D341Med (cell line): ENCODE measurements around the gene MGMT.

ENCODE experiments used
- DNase-seq: peaks from one replicate; pipeline ENCODE4 v3.0.0; 2012; ENCODE audit warnings: low spot score

Gene MGMT

DNA sequence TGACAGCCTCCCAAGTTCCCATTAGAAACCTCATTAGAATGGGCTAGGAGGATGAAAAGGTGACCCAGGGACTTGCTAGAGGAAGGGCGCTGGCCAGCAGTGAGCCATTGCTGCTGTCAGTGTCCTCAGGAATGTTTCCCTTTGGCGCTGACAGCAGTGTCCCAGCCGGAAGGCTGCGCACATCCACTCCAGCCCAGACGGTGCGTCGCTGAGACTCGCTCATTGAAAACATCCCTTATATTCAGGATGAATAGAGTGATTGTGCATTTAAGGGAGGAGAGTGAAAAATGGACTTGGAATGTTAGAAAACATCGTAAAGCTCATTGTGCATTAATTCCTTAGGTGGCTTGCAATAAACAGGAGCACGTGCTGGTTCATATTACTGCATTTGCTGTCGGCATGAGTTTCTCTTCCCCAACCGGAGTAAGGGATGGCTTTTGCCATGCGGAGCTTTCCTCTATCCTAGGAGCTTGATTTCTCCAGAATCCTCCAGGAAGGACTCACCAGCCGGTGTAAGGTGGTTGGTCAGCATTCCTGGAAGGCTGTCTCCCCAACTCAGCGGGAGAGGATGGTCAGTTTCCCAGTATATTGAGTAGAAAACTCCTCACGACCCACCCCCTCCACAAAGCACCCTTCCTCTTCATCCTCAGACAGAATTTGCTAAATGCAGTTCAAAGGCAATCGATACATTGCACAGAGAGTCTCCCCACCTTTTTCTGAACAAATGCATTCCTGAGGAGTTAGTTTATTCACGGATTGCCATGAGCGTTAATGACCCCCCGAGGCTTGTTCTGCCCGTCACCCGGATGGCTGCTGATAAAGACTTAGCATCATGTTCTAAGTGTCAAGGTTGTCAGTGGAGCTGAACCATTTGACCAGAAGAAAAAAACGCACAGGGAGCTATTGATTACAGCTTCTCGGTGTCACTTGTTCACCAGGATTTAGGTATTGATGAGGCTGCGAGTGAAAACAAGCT, 295.2 kb downstream of the MGMT start:
- no peak for DNase-seq

- no peak for DNase-seq
Measured at GRCh38 chr10:129764011-129764900, 297.2 kb downstream of the MGMT start.

GRCh38 chr10:129764901-129765663, 298.0 kb downstream of the MGMT start:
- DNase-seq, result no peak

- DNase-seq, result no peak
Measured at GRCh38 chr10:129765664-129766550, 298.9 kb downstream of the MGMT start.

DNA sequence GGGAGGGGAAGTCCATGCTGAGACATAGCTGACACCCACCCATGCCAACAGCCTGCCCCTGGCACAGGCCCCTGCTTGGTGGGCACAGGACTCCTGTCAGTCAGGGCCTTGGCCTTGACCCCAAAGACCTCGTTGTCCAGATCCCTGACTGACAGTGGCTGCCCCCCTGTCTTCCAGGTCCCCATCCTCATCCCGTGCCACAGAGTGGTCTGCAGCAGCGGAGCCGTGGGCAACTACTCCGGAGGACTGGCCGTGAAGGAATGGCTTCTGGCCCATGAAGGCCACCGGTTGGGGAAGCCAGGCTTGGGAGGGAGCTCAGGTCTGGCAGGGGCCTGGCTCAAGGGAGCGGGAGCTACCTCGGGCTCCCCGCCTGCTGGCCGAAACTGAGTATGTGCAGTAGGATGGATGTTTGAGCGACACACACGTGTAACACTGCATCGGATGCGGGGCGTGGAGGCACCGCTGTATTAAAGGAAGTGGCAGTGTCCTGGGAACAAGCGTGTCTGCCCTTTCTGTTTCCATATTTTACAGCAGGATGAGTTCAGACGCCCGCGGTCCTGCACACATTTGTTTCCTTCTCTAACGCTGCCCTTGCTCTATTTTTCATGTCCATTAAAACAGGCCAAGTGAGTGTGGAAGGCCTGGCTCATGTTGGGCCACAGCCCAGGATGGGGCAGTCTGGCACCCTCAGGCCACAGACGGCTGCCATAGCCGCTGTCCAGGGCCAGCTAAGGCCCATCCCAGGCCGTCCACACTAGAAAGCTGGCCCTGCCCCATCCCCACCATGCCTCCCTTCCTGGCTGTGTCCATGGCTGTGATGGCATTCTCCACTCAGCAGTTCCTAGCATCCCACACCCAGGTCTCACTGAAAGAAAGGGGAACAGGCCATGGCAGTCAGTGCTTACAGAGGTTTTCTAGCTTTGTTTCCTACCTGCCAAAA, 299.8 kb downstream of the MGMT start:
- no peak for DNase-seq

- no peak for DNase-seq
Measured at GRCh38 chr10:129767751-129768150, 300.7 kb downstream of the MGMT start.

GRCh38 chr10:129768437-129769355, 301.7 kb downstream of the MGMT start:
- DNase-seq, result peak; percentile 70

DNA sequence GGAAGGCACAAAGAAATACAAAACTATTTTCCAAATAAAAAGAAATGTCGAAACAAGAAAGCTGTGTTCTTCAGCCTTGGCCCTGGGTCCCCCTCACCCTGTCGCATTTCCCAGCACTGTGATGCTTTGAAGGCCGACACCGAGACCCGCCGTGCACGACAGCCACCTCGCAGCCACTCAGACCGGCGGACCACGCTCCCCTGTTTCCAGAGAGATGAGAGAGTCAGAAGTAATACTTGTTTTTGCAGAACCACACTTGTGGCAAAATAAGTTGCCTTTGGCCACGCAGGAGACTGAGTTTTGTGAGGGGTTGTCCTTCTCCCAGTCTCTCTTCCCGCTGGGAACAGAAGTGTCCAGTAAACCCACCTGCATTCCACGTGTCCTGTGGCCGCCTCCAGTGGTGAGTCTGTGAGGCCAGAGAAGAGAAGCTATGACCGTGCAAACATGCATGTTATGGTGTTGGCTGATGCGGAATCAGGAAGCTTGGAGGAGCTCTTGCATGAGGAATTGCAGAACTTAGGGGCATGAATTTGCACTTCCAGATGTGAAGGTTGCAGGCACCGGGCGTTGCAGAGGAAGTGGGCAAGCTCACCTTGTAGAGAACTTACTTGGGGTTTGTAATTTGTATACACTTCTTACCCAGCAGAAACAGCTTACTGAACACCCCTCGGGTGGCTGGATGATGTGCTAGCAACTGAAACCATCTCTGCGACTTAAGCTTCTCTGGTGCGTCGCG, 302.5 kb downstream of the MGMT start:
- DNase-seq, result no peak

GRCh38 chr10:129770286-129770685, 303.2 kb downstream of the MGMT start:
- DNase-seq, result no peak

DNA sequence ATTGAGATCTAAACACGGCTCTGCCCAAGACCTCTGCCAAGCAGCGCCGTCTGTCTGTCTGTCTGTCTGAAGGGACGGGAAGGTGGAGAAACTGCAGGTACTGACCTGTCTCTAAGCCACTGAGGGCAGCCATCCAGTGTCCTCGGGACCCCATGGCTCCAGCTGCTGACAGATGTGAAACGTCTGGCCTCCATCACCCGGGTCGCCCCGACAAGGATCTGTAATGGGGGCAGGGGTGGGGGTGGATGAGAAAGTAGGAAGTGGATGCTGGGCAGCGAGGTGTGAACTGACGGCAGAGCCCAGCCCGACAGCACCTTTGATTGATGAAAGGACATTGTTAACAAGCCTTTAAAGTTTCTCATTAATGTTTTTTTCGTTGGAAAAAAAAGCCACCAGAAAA, 304.0 kb downstream of the MGMT start:
- DNase-seq, result no peak

- no peak for DNase-seq
Measured at GRCh38 chr10:129771576-129771975, 304.5 kb downstream of the MGMT start.

DNA sequence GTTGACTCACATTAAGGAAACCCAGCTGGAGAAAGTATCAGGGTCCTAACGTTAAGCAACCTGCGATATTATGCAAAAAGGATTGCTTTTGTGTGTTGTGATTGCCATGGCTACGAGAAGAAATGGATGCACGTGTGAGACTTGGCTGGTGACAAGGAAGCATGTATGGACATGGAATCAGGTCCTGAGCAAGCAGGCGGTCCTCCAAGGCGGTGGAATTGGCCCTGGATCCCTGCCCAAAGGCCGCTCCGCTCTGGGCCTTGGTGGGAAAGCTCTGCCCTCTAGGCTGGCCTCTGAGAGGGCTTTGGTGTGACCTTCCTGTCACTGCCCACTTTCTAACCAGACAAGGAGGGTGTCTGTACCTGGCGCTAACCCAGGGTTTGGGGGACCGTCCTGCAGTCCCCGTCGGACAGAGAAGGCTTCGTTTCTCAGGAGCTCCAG, 305.0 kb downstream of the MGMT start:
- no peak for DNase-seq

GRCh38 chr10:129772468-129773358, 305.7 kb downstream of the MGMT start:
- no peak for DNase-seq

DNA sequence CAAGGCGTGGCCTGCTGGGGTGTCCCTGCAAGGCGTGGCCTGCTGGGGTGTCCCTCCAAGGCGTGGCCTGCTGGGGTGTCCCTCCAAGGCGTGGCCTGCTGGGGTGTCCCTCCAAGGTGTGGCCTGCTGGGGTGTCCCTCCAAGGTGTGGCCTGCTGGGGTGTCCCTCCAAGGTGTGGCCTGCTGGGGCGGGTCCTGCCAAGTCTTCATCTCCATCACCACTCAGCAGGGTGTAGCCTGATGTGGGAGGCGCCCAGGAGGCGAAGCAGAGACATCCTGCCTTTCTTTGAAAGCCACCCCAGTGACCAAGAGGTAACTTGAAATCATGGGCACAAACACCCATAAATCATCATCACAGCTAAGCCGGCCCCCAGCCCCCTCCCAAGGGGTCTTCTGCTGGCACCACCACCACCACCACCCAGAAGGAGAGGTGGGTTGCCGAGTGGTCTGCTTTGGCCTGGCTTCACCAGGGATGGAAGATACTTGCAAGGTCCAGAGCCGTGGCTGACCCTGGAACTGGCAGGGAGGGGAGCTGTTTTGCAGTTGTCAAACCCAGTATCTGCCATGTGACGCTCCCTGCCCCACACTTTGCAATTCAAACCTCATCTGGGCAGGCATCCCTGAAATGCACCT, 306.4 kb downstream of the MGMT start:
- DNase-seq, result no peak

DNA sequence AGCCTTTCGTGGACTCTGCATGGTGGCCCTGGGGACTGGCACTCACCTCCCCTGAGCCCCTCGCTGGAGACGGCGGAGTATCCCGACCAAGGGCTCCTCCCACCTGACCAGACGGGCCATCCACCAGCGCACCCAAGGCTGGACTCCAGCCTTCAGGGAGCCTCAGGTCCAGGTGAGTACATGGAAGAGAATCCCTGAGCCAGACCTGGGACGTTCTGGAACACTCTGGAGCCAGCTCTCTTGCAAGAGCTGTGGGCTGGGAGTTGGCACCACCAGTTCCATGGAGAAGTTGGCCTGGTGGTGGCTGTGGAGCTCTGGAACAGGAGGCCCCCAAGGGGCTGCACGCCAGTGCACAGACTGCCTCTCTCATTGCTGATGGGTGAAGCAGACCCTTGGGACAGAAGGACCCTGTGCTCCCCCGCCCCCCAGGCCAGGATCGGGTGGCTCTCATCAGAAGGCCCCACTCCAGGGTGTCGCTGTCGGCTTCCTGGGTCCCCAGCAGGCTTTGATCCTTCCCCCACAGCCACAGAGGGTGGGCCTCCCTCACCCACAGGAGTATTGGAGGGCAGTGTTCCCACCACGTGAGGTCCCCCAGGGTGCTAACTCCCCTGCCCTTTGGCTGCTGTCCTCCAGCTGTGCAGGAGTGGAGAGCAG, 307.2 kb downstream of the MGMT start:
- no peak for DNase-seq
